ENCODE results near the gene PLD5.

DNA sequence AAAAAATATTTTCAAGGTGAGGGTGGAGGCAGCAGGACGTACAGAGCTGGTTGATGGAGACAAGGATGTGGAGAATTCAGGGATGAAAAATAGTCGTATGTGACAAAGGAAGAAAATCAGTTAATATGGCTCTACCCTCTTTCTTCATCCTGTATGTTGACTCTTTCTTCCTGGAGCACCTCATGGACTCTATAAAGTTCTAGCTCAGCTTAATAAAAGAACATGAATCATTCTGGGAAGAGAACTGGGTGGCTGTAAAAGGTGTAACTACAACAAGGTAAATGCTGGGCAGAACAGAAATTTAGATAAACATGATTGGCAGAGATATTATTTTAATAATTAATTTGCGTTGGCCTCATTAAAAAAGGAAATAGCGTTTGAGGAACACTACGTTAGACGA lies 283.8 kb downstream of the PLD5 start:
- TF ChIP-seq POLR2A (IDR thresholded peaks at IDR 0.05), result no peak
- TF ChIP-seq, protein P1, sequence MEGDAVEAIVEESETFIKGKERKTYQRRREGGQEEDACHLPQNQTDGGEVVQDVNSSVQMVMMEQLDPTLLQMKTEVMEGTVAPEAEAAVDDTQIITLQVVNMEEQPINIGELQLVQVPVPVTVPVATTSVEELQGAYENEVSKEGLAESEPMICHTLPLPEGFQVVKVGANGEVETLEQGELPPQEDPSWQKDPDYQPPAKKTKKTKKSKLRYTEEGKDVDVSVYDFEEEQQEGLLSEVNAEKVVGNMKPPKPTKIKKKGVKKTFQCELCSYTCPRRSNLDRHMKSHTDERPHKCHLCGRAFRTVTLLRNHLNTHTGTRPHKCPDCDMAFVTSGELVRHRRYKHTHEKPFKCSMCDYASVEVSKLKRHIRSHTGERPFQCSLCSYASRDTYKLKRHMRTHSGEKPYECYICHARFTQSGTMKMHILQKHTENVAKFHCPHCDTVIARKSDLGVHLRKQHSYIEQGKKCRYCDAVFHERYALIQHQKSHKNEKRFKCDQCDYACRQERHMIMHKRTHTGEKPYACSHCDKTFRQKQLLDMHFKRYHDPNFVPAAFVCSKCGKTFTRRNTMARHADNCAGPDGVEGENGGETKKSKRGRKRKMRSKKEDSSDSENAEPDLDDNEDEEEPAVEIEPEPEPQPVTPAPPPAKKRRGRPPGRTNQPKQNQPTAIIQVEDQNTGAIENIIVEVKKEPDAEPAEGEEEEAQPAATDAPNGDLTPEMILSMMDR (IDR thresholded peaks at IDR 0.05), result no peak
